Loucy (cell line): Measurements from ENCODE around the gene TRIP6.

Source experiments
- H2AFZ ChIP-seq: fragments of 200-600 bp; sonication (generic); 2 replicates; pipeline ENCODE4 v1.6.0; 2016; ENCODE audit warnings: antibody characterized with exemption, mild to moderate bottlenecking, low read length, moderate library complexity
- H3F3A ChIP-seq: fragments of 200-600 bp; 2 replicates; pipeline ENCODE4 v1.6.0; 2016; ENCODE audit warnings: antibody characterized with exemption, low read depth, mild to moderate bottlenecking
- H3K27me3 ChIP-seq: fragments of 200-600 bp; sonication (generic); 2 replicates; pipeline ENCODE4 v1.6.1; 2014; ENCODE audit warnings: low read length, mild to moderate bottlenecking; ENCODE audit not compliant: insufficient read depth, poor library complexity, severe bottlenecking
- H3K36me3 ChIP-seq: fragments of 200-600 bp; sonication (generic); 2 replicates; pipeline ENCODE4 v1.6.1; 2016; ENCODE audit warnings: low read length; ENCODE audit not compliant: insufficient read depth
- H3K4me1 ChIP-seq: fragments of 200-600 bp; sonication (generic); 2 replicates; pipeline ENCODE4 v1.5.1; 2014; ENCODE audit warnings: low read length, mild to moderate bottlenecking; ENCODE audit not compliant: insufficient read depth, poor library complexity, severe bottlenecking
- H3K4me2 ChIP-seq: fragments of 200-600 bp; sonication (generic); 2 replicates; pipeline ENCODE4 v1.6.0; 2014; ENCODE audit warnings: antibody characterized with exemption, low read length, low read depth, mild to moderate bottlenecking; ENCODE audit not compliant: poor library complexity, severe bottlenecking
- H3K4me3 ChIP-seq: fragments of 200-600 bp; sonication (generic); 2 replicates; pipeline ENCODE4 v1.5.1; 2014; ENCODE audit warnings: low read length, mild to moderate bottlenecking, mixed read lengths; ENCODE audit not compliant: poor library complexity, severe bottlenecking
- H3K79me2 ChIP-seq: fragments of 200-600 bp; sonication (generic); 2 replicates; pipeline ENCODE4 v1.6.1; 2014; ENCODE audit warnings: low read length; ENCODE audit not compliant: insufficient read depth
- H3K9ac ChIP-seq: fragments of 200-600 bp; sonication (generic); 2 replicates; pipeline ENCODE4 v1.6.0; 2014; ENCODE audit warnings: mild to moderate bottlenecking, low read depth, low read length, moderate library complexity; ENCODE audit not compliant: poor library complexity, severe bottlenecking
- H3K9me2 ChIP-seq: fragments of 200-600 bp; sonication (generic); replicated peaks from 2 replicates; pipeline ENCODE4 v1.6.1; 2016; ENCODE audit warnings: low read depth, low read length, mixed read lengths
- H3K9me3 ChIP-seq: fragments of 200-600 bp; sonication (generic); 2 replicates; pipeline ENCODE4 v1.6.1; 2014; ENCODE audit warnings: mild to moderate bottlenecking, antibody characterized with exemption, low read length, low read depth; ENCODE audit not compliant: insufficient read depth
- H4K20me1 ChIP-seq: fragments of 200-600 bp; sonication (generic); 2 replicates; pipeline ENCODE4 v1.6.0; 2014; ENCODE audit warnings: antibody characterized with exemption, low read length, mild to moderate bottlenecking; ENCODE audit not compliant: insufficient read depth, poor library complexity, severe bottlenecking
- CTCF ChIP-seq: fragments of 200-600 bp; sonication (generic); conservative IDR thresholded peaks from 2 replicates; pipeline ENCODE4 v1.5.1; 2014; ENCODE audit warnings: mild to moderate bottlenecking, antibody characterized with exemption, low read length
- EZH2phosphoT487 ChIP-seq: fragments of 200-600 bp; IDR thresholded peaks from 2 replicates; pipeline ENCODE4 v1.6.1; 2018; ENCODE audit warnings: antibody characterized with exemption, mild to moderate bottlenecking, moderate library complexity, borderline replicate concordance

Gene TRIP6

GRCh38 chr7:100890653-100891567 lies 23.7 kb downstream of the TRIP6 start:
- H3K9me2 ChIP-seq = no peaks in the 10 kb centered on the region
- no peaks in the 10 kb centered on the region for H3K9me3 ChIP-seq
- H4K20me1 ChIP-seq = peaks cover 12% of the 10 kb centered on the region
- peaks cover 28% of the 10 kb centered on the region for H3K4me1 ChIP-seq
- H3K79me2 ChIP-seq = peaks cover 3% of the 10 kb centered on the region; the same call in 1 of the 2 replicates
- 0 out of 2 replicates have a peak, but pooled peaks cover 5% of the 10 kb centered on the region for H3F3A ChIP-seq
- peaks cover 30% of the 10 kb centered on the region; the same call in 1 of the 2 replicates for H3K36me3 ChIP-seq
- no peaks in the 10 kb centered on the region for H3K27me3 ChIP-seq
- no peak overlapping the region for H2AFZ ChIP-seq
- H3K9ac ChIP-seq = no peak overlapping the region
- peak overlapping the region; percentile 75 for H3K4me3 ChIP-seq
- H3K4me2 ChIP-seq = peak overlapping the region; percentile 72
- TF ChIP-seq EZH2phosphoT487 = no peak
- no peak for TF ChIP-seq CTCF

GRCh38 chr7:100891568-100892247 lies 24.5 kb downstream of the TRIP6 start:
- H3K27me3 ChIP-seq = no peaks in the 10 kb centered on the region
- 0 out of 2 replicates have a peak, but pooled peaks cover 5% of the 10 kb centered on the region for H3F3A ChIP-seq
- TF ChIP-seq EZH2phosphoT487 (no peak), CTCF (no peak)
- H3K9me2 ChIP-seq = no peaks in the 10 kb centered on the region
- peaks cover 3% of the 10 kb centered on the region; the same call in 1 of the 2 replicates for H3K79me2 ChIP-seq
- peaks cover 22% of the 10 kb centered on the region; the same call in 1 of the 2 replicates for H3K36me3 ChIP-seq
- no peaks in the 10 kb centered on the region for H3K9me3 ChIP-seq
- peaks cover 28% of the 10 kb centered on the region for H3K4me1 ChIP-seq
- no peak overlapping the region for H3K4me2 ChIP-seq
- H3K4me3 ChIP-seq = no peak overlapping the region
- no peak overlapping the region for H2AFZ ChIP-seq
- H4K20me1 ChIP-seq = peaks cover 8% of the 10 kb centered on the region
- H3K9ac ChIP-seq = no peak overlapping the region

- peaks cover 3% of the 10 kb centered on the region; the same call in 1 of the 2 replicates for H3K79me2 ChIP-seq
- H3K27me3 ChIP-seq = no peaks in the 10 kb centered on the region
- TF ChIP-seq EZH2phosphoT487 (no peak), CTCF (no peak)
- H2AFZ ChIP-seq = no peak overlapping the region
- no peaks in the 10 kb centered on the region for H3K9me3 ChIP-seq
- H3K4me2 ChIP-seq = no peak overlapping the region
- H4K20me1 ChIP-seq = peaks cover 7% of the 10 kb centered on the region
- no peaks in the 10 kb centered on the region for H3K9me2 ChIP-seq
- no peaks in the 10 kb centered on the region for H3F3A ChIP-seq
- H3K9ac ChIP-seq = no peak overlapping the region
- peaks cover 20% of the 10 kb centered on the region for H3K4me1 ChIP-seq
- peaks cover 14% of the 10 kb centered on the region; the same call in 1 of the 2 replicates for H3K36me3 ChIP-seq
- no peak overlapping the region for H3K4me3 ChIP-seq
Measured at GRCh38 chr7:100892364-100893317, 25.5 kb downstream of the TRIP6 start.
